GM19193 (cell line): ENCODE measurements around the gene CDH4.

ENCODE experiments used
- POLR2A ChIP-seq: IDR thresholded peaks from 4 replicates; pipeline ENCODE4 v1.6.1; 2011; ENCODE audit not compliant: insufficient read depth, insufficient read length; ENCODE audit errors: extremely low read depth

The CDH4 gene

GRCh38 chr20:61691978-61692377 lies 439.9 kb downstream of the CDH4 start:
- TF ChIP-seq POLR2A: no peak

- no peak for TF ChIP-seq POLR2A
These were observed 440.4 kb downstream of the CDH4 start for GRCh38 chr20:61692479-61692878.

GRCh38 chr20:61693055-61693600 lies 441.1 kb downstream of the CDH4 start:
- TF ChIP-seq POLR2A: no peak

- TF ChIP-seq POLR2A: no peak
These were observed 442.6 kb downstream of the CDH4 start for GRCh38 chr20:61694682-61695081.

- no peak for TF ChIP-seq POLR2A
These were observed 443.7 kb downstream of the CDH4 start for GRCh38 chr20:61695741-61696140.

GRCh38 chr20:61696181-61696735 lies 444.2 kb downstream of the CDH4 start:
- TF ChIP-seq POLR2A: no peak

- no peak for TF ChIP-seq POLR2A
These were observed 445.9 kb downstream of the CDH4 start for GRCh38 chr20:61697666-61698597.

GRCh38 chr20:61698598-61699494 lies 446.8 kb downstream of the CDH4 start:
- no peak for TF ChIP-seq POLR2A

- no peak for TF ChIP-seq POLR2A
These were observed 447.7 kb downstream of the CDH4 start for GRCh38 chr20:61699495-61700374.

- no peak for TF ChIP-seq POLR2A
These were observed 448.6 kb downstream of the CDH4 start for GRCh38 chr20:61700595-61701140.

GRCh38 chr20:61701401-61701800 lies 449.3 kb downstream of the CDH4 start:
- no peak for TF ChIP-seq POLR2A

- TF ChIP-seq POLR2A: no peak
These were observed 449.7 kb downstream of the CDH4 start for GRCh38 chr20:61701802-61702201.

GRCh38 chr20:61702246-61702645 lies 450.2 kb downstream of the CDH4 start:
- TF ChIP-seq POLR2A: no peak

- no peak for TF ChIP-seq POLR2A
These were observed 452.6 kb downstream of the CDH4 start for GRCh38 chr20:61704661-61705060.
